Gastroesophageal sphincter (tissue), 3 donors: ENCODE data around the gene VDR.

Experiments
- CTCF ChIP-seq, 4 experiments: fragments of 200-600 bp in 2 of 4; fragments of 450-650 bp in 2 of 4; sonication (generic) in 1 of 4; IDR thresholded peaks; one replicate each; pipeline ENCODE4 v1.5.1; 2017 to 2019; ENCODE audit warnings: antibody characterized with exemption in 4 of 4, mild to moderate bottlenecking in 2 of 4, moderate library complexity in 2 of 4
- POLR2AphosphoS5 ChIP-seq: sonication (generic); formaldehyde crosslinking; IDR thresholded peaks from one replicate; pipeline ENCODE4 v1.6.1; 2017; ENCODE audit warnings: antibody characterized with exemption

DNA sequence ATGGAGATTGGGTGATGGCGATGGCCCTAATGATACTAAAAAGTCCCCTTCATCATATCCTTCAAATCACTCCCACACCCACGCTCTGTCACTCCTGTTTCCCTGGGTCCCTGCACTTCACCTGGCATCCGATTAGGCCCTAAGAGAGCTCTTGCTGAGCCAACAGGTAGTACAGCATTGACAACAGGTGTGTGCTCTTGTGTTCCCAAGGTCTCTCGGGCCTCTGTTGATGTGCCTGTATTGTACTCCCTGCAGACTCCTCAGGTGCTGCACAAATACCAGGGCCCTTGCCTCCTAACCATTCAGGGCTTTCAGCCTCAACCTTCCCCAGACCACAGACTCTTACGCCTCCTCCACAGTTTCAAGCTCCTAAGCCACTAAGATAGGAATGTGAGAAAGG, 25.8 kb upstream of the VDR start:
- TF ChIP-seq CTCF (IDR thresholded peaks at IDR 0.05) (no peak), POLR2AphosphoS5 (no peak)
